Testis (tissue), 2 donors: ENCODE data around the gene MPHOSPH6.

Source experiments
- POLR2A ChIP-seq: fragments of 450-650 bp; IDR thresholded peaks from one replicate; pipeline ENCODE4 v1.6.1; 2017; ENCODE audit warnings: antibody characterized with exemption, mild to moderate bottlenecking, moderate library complexity
- TF ChIP-seq, protein P1 (sequence below), 3 experiments: fragments of 450-650 bp in 2 of 3; fragments of 200-600 bp in 1 of 3; sonication (generic) in 1 of 3; IDR thresholded peaks; one replicate each; pipeline ENCODE4 v1.5.1; 2016 to 2019; ENCODE audit warnings: antibody characterized with exemption in 3 of 3, mild to moderate bottlenecking in 2 of 3, moderate library complexity in 1 of 3

DNA sequence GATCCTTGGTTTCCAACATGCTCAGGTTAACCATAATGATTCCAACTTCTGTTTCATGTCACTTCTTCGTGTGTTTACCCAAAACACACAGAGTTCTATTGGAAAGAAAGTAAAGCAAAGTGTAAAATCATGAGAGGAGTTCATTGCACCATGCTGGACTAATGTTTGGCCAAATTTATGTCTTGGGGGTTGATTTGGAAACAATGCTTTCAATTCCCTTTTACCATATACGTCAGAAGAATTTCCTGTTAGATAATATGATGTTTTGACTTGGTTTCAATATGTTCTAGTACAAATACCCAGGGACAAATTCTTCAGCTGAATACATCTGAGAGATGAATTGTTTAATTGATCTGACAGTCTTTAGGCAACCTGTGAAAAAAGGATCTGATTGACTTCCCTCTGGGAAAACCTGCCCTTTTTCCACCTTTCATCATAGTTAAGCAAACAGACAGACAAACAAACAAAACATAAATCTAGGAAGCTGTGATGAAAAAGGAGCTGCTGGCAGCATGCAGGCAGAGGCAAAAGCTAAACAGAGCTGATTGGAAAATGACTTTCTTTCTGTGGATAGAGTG lies 26.0 kb upstream of the MPHOSPH6 start:
- TF ChIP-seq, protein P1, sequence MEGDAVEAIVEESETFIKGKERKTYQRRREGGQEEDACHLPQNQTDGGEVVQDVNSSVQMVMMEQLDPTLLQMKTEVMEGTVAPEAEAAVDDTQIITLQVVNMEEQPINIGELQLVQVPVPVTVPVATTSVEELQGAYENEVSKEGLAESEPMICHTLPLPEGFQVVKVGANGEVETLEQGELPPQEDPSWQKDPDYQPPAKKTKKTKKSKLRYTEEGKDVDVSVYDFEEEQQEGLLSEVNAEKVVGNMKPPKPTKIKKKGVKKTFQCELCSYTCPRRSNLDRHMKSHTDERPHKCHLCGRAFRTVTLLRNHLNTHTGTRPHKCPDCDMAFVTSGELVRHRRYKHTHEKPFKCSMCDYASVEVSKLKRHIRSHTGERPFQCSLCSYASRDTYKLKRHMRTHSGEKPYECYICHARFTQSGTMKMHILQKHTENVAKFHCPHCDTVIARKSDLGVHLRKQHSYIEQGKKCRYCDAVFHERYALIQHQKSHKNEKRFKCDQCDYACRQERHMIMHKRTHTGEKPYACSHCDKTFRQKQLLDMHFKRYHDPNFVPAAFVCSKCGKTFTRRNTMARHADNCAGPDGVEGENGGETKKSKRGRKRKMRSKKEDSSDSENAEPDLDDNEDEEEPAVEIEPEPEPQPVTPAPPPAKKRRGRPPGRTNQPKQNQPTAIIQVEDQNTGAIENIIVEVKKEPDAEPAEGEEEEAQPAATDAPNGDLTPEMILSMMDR (IDR thresholded peaks at IDR 0.05), result no peak
- TF ChIP-seq POLR2A, result no peak
